Ascending aorta (tissue), 2 donors: ENCODE results near the gene MEDAG. TPM values are rescaled to one million over a fixed set of nuclear protein-coding genes. Genes with fewer than 3 reads are reported as not detected.
"Not testable (repeated sequence)": the region's sequence is repeated elsewhere in the genome, so short reads cannot be mapped to it uniquely, and the experiment has no call there.

ENCODE experiments used
- DNase-seq, 2 donors: peaks; one replicate each; pipeline ENCODE4 v3.0.0-alpha.2; 2019; ENCODE audit warnings: low spot score in 2 of 2
- H3K27ac ChIP-seq, 2 donors: fragments of 200-600 bp; sonication (generic); one replicate each; pipeline ENCODE4 v1.5.1; 2016 to 2017; ENCODE audit warnings: mild to moderate bottlenecking in 1 of 2
- H3K27me3 ChIP-seq: fragments of 200-600 bp; sonication (generic); one replicate; pipeline ENCODE4 v1.5.1; 2017
- H3K36me3 ChIP-seq, 2 donors: fragments of 200-600 bp; sonication (generic); one replicate each; pipeline ENCODE4 v1.5.1; 2016
- H3K4me1 ChIP-seq, 2 donors: fragments of 200-600 bp; sonication (generic); one replicate each; pipeline ENCODE4 v1.5.1; 2016 to 2017; ENCODE audit warnings: mild to moderate bottlenecking in 1 of 2
- H3K4me3 ChIP-seq, 2 donors: fragments of 200-600 bp; sonication (generic); one replicate each; pipeline ENCODE4 v1.5.1; 2016 to 2017; ENCODE audit warnings: mild to moderate bottlenecking in 1 of 2
- H3K9me3 ChIP-seq, 2 donors: fragments of 200-600 bp; sonication (generic); one replicate each; pipeline ENCODE4 v1.5.1; 2016
- CTCF ChIP-seq, 3 experiments: fragments of 200-600 bp in 2 of 3; fragments of 450-650 bp in 1 of 3; sonication (generic) in 2 of 3; IDR thresholded peaks; one replicate each; pipeline ENCODE4 v1.5.1; 2016 to 2019; ENCODE audit warnings: antibody characterized with exemption in 3 of 3, mild to moderate bottlenecking in 1 of 3, moderate library complexity in 1 of 3
- intact Hi-C: fragments of 100-400 bp; cut with DNase I; formaldehyde crosslinking; loops from one replicate; pipeline ENCODE4 v1.15.1; 2023
- total RNA-seq: library from RNA; depleted of rRNA; stranded (reverse); fragments of >200 nt; gene quantifications from one replicate; pipeline ENCODE4 v1.1.0, GENCODE V29; 2016

The MEDAG gene
- total RNA-seq, 1 donor from 2014 or later = 98.8 TPM

- no peak for TF ChIP-seq CTCF (IDR thresholded peaks at IDR 0.05)
- no peak for DNase-seq
- no peaks in the 10 kb centered on the region for H3K9me3 ChIP-seq
- intact Hi-C loops = no loop called here
- no peaks in the 10 kb centered on the region for H3K4me1 ChIP-seq
- no peak overlapping the region for H3K27ac ChIP-seq
- no peak overlapping the region for H3K4me3 ChIP-seq
- H3K27me3 ChIP-seq = no peaks in the 10 kb centered on the region
- peaks cover 24 to 47% of the 10 kb centered on the region in 2 donors for H3K36me3 ChIP-seq
Observed at GRCh38 chr13:30926781-30927180, 20.7 kb downstream of the MEDAG start.

GRCh38 chr13:30927188-30927587 lies 21.1 kb downstream of the MEDAG start:
- H3K4me1 ChIP-seq, H3K4me3 ChIP-seq, H3K27me3 ChIP-seq, DNase-seq, H3K9me3 ChIP-seq, H3K27ac ChIP-seq, intact Hi-C loops: not testable (repeated sequence)
- H3K36me3 ChIP-seq = peaks cover 20 to 42% of the 10 kb centered on the region in 2 donors

- DNase-seq = no peak
- H3K9me3 ChIP-seq = no peaks in the 10 kb centered on the region
- H3K36me3 ChIP-seq = peaks cover 16 to 38% of the 10 kb centered on the region in 2 donors
- H3K27ac ChIP-seq = no peak overlapping the region
- intact Hi-C loops = no loop called here
- H3K4me1 ChIP-seq = peaks cover 0 to 4% of the 10 kb centered on the region in 2 donors
- no peak overlapping the region for H3K4me3 ChIP-seq
- TF ChIP-seq CTCF (IDR thresholded peaks at IDR 0.05) = no peak
- no peaks in the 10 kb centered on the region for H3K27me3 ChIP-seq
Observed at GRCh38 chr13:30927595-30927994, 21.5 kb downstream of the MEDAG start.

GRCh38 chr13:30928978-30929377 lies 22.9 kb downstream of the MEDAG start:
- no peak overlapping the region for H3K27ac ChIP-seq
- H3K36me3 ChIP-seq = peaks cover 8 to 25% of the 10 kb centered on the region in 2 donors
- no peak for TF ChIP-seq CTCF (IDR thresholded peaks at IDR 0.05)
- H3K9me3 ChIP-seq = no peaks in the 10 kb centered on the region
- no peaks in the 10 kb centered on the region for H3K27me3 ChIP-seq
- intact Hi-C loops = no loop called here
- no peak overlapping the region for H3K4me3 ChIP-seq
- no peak for DNase-seq
- H3K4me1 ChIP-seq = peaks cover 0 to 4% of the 10 kb centered on the region in 2 donors

- DNase-seq = no peak
- Histone ChIP-seq H3K4me3 (peak within 1 kb of the TSS; percentile 14 to 46), H3K9me3 (no peaks in the 10 kb centered on the region), H3K27me3 (no peaks in the 10 kb centered on the region), H3K36me3 (no peaks in the 10 kb centered on the region), H3K4me1 (peaks cover 0 to 4% of the 10 kb centered on the region in 2 donors), H3K27ac (no peak within 1 kb of the TSS)
- peak in 1 of 3 experiments; percentile 25 for TF ChIP-seq CTCF (IDR thresholded peaks at IDR 0.05)
- intact Hi-C loops = no loop called here
Observed at GRCh38 chr13:30932481-30933353, 26.6 kb downstream of the MEDAG start, which contains the start of gene TEX26. Gene TEX26, plus strand, starts transcription at chr13:30932656. Its CDS starts 60 bp downstream, at chr13:30932716.

GRCh38 chr13:30933354-30933670 lies 27.2 kb downstream of the MEDAG start:
- Histone ChIP-seq H3K4me3 (no peak overlapping the region), H3K27ac (no peak overlapping the region), H3K9me3 (no peaks in the 10 kb centered on the region), H3K27me3 (no peaks in the 10 kb centered on the region), H3K36me3 (no peaks in the 10 kb centered on the region), H3K4me1 (peaks cover 0 to 4% of the 10 kb centered on the region in 2 donors)
- no peak for DNase-seq
- TF ChIP-seq CTCF (IDR thresholded peaks at IDR 0.05) = no peak
- intact Hi-C loops = no loop called here
